Measurements from ENCODE around the gene SH3PXD2B. TPM values are rescaled to one million over a fixed set of nuclear protein-coding genes. Genes with fewer than 3 reads are reported as not detected.

SH3PXD2B gene
- total and polyA plus RNA-seq, 10 of the 15 experiments (the other 5 are each of a cell fraction or from before 2014, with no cell fraction given), result 0.05 to 1.6 (median 0.57) TPM

GRCh38 chr5:172385707-172386106 lies 68.6 kb downstream of the SH3PXD2B start:
- no peaks in the 10 kb centered on the region for H3K36me3 ChIP-seq (ENCODE audit: control insufficient read depth in 2 of 2, insufficient read depth in 2 of 2, low read length in 1 of 2)
- no peaks in the 10 kb centered on the region for H4K20me1 ChIP-seq (ENCODE audit: control insufficient read depth, insufficient read depth)
- no TSS peak for BruUV-seq (replicated peaks)
- H3K79me2 ChIP-seq (ENCODE audit: control insufficient read depth, insufficient read depth, low read length), result no peaks in the 10 kb centered on the region
- FAIRE-seq, result no peak
- H3K4me1 ChIP-seq (ENCODE audit: control insufficient read depth, insufficient read depth, low read length), result no peaks in the 10 kb centered on the region
- no peak overlapping the region for H3K27ac ChIP-seq (ENCODE audit: control insufficient read depth, insufficient read depth)
- no peak for ATAC-seq
- no peak for DNase-seq (ENCODE audit: low read depth, low spot score)
- ChIA-PET POLR2A (no interaction called here), SMC1A (ENCODE audit: uncharacterized antibody, unreplicated experiment) (no interaction called here), RAD21 (ENCODE audit: unreplicated experiment) (no interaction called here), CTCF (interaction anchor here (0.7 kb wide), 1 partner anchor 321 kb away, joined by 3 read pairs; no protein-coding TSS in a partner anchor)
- no peak overlapping the region for H2AFZ ChIP-seq (ENCODE audit: control insufficient read depth, low read depth, low read length)
- H3K4me2 ChIP-seq (ENCODE audit: control insufficient read depth, insufficient read depth), result no peak overlapping the region
- in situ Hi-C loops (cut with MboI) (no loop called here), intact Hi-C loops (cut with micrococcal nuclease; ENCODE audit: unreplicated experiment) (no loop called here)
- 34% methylated on average over 5 of the region's 5 CpGs for WGBS (ENCODE audit: insufficient coverage, insufficient replicate concordance, low lambda C conversion rate, missing lambda C conversion rate)
- no peaks in the 10 kb centered on the region for H3K9me3 ChIP-seq (replicated peaks; ENCODE audit: control insufficient read depth, insufficient read depth, low read length)
- H3K27me3 ChIP-seq (replicated peaks in 1 of 2; ENCODE audit: control insufficient read depth in 2 of 2, insufficient read depth in 2 of 2, low read length in 1 of 2), result no peaks in the 10 kb centered on the region; a peak in 1 of 4 replicates
- H3K4me3 ChIP-seq, result no peak overlapping the region
- no peak overlapping the region for H3K9ac ChIP-seq (ENCODE audit: control insufficient read depth, insufficient read depth, low read length)
- TF ChIP-seq, protein P1, sequence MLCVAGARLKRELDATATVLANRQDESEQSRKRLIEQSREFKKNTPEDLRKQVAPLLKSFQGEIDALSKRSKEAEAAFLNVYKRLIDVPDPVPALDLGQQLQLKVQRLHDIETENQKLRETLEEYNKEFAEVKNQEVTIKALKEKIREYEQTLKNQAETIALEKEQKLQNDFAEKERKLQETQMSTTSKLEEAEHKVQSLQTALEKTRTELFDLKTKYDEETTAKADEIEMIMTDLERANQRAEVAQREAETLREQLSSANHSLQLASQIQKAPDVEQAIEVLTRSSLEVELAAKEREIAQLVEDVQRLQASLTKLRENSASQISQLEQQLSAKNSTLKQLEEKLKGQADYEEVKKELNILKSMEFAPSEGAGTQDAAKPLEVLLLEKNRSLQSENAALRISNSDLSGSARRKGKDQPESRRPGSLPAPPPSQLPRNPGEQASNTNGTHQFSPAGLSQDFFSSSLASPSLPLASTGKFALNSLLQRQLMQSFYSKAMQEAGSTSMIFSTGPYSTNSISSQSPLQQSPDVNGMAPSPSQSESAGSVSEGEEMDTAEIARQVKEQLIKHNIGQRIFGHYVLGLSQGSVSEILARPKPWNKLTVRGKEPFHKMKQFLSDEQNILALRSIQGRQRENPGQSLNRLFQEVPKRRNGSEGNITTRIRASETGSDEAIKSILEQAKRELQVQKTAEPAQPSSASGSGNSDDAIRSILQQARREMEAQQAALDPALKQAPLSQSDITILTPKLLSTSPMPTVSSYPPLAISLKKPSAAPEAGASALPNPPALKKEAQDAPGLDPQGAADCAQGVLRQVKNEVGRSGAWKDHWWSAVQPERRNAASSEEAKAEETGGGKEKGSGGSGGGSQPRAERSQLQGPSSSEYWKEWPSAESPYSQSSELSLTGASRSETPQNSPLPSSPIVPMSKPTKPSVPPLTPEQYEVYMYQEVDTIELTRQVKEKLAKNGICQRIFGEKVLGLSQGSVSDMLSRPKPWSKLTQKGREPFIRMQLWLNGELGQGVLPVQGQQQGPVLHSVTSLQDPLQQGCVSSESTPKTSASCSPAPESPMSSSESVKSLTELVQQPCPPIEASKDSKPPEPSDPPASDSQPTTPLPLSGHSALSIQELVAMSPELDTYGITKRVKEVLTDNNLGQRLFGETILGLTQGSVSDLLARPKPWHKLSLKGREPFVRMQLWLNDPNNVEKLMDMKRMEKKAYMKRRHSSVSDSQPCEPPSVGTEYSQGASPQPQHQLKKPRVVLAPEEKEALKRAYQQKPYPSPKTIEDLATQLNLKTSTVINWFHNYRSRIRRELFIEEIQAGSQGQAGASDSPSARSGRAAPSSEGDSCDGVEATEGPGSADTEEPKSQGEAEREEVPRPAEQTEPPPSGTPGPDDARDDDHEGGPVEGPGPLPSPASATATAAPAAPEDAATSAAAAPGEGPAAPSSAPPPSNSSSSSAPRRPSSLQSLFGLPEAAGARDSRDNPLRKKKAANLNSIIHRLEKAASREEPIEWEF (IDR thresholded peaks at IDR 0.05; ENCODE audit: insufficient replicate concordance, low read depth, low read length), result no peak
- TF ChIP-seq PML (IDR thresholded peaks at IDR 0.05; ENCODE audit: low read length) (no peak), CHD2 (IDR thresholded peaks at IDR 0.05; ENCODE audit: borderline replicate concordance, low read depth, low read length) (no peak), SMC3 (IDR thresholded peaks at IDR 0.05; ENCODE audit: borderline replicate concordance, low read length) (no peak), RCOR1 (conservative IDR thresholded peaks at IDR 0.05; ENCODE audit: low read depth, low read length) (no peak), TARDBP (IDR thresholded peaks at IDR 0.05; ENCODE audit: borderline replicate concordance) (no peak), MLLT1 (IDR thresholded peaks at IDR 0.05) (no peak), EP300 (IDR thresholded peaks at IDR 0.05; ENCODE audit: borderline replicate concordance in 1 of 2, control insufficient read depth in 1 of 2, low read depth in 2 of 2, low read length in 2 of 2) (no peak)
- TF ChIP-seq, protein P2, sequence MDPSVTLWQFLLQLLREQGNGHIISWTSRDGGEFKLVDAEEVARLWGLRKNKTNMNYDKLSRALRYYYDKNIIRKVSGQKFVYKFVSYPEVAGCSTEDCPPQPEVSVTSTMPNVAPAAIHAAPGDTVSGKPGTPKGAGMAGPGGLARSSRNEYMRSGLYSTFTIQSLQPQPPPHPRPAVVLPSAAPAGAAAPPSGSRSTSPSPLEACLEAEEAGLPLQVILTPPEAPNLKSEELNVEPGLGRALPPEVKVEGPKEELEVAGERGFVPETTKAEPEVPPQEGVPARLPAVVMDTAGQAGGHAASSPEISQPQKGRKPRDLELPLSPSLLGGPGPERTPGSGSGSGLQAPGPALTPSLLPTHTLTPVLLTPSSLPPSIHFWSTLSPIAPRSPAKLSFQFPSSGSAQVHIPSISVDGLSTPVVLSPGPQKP (IDR thresholded peaks at IDR 0.05; ENCODE audit: low read depth, low read length), result no peak
- TF ChIP-seq, protein P3, sequence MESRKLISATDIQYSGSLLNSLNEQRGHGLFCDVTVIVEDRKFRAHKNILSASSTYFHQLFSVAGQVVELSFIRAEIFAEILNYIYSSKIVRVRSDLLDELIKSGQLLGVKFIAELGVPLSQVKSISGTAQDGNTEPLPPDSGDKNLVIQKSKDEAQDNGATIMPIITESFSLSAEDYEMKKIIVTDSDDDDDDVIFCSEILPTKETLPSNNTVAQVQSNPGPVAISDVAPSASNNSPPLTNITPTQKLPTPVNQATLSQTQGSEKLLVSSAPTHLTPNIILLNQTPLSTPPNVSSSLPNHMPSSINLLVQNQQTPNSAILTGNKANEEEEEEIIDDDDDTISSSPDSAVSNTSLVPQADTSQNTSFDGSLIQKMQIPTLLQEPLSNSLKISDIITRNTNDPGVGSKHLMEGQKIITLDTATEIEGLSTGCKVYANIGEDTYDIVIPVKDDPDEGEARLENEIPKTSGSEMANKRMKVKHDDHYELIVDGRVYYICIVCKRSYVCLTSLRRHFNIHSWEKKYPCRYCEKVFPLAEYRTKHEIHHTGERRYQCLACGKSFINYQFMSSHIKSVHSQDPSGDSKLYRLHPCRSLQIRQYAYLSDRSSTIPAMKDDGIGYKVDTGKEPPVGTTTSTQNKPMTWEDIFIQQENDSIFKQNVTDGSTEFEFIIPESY (IDR thresholded peaks at IDR 0.05), result no peak

Data from GM12878 (cell line).